B cell (primary cell): ENCODE results near the gene CARD9.

Source experiments
- CTCF ChIP-seq: fragments of 200-600 bp; IDR thresholded peaks from one replicate; pipeline ENCODE4 v1.8.0; 2022; ENCODE audit warnings: antibody characterized with exemption, mild to moderate bottlenecking
- EZH2 ChIP-seq: IDR thresholded peaks from 2 replicates; pipeline ENCODE4 v1.6.1; 2012; ENCODE audit warnings: borderline replicate concordance, low read depth, mild to moderate bottlenecking, moderate library complexity, low read length; ENCODE audit not compliant: insufficient read depth, poor library complexity, severe bottlenecking

- no peak for TF ChIP-seq CTCF
- no peak for TF ChIP-seq EZH2
Observed at GRCh38 chr9:136418182-136419091, 45.0 kb upstream of the CARD9 start.
